Activated naive CD8-positive, alpha-beta T cell treated with anti-CD3 and anti-CD28 coated beads, Interleukin-2, amount 50 U/mL, for 24 hours (primary cell): ENCODE results near the gene PRPF31.

Source experiments
- ATAC-seq: fragments of 150-1000 bp; cut with Tn5 transposase; one replicate; pipeline ENCODE4 v1.10.0; 2021
- DNase-seq: peaks from one replicate; pipeline ENCODE4 v3.0.0; 2021
- H3K27ac Mint-ChIP-seq: one replicate; pipeline ENCODE4 v1.8.0; 2021; ENCODE audit warnings: mild to moderate bottlenecking, mixed read lengths
- H3K27me3 Mint-ChIP-seq: one replicate; pipeline ENCODE4 v1.8.0; 2021; ENCODE audit warnings: mixed read lengths
- H3K36me3 Mint-ChIP-seq: one replicate; pipeline ENCODE4 v1.8.0; 2021; ENCODE audit warnings: low read depth, mixed read lengths
- H3K4me1 Mint-ChIP-seq: one replicate; pipeline ENCODE4 v1.8.0; 2021; ENCODE audit warnings: mixed read lengths
- H3K4me3 Mint-ChIP-seq: one replicate; pipeline ENCODE4 v1.8.0; 2021; ENCODE audit warnings: mild to moderate bottlenecking, moderate library complexity, mixed read lengths
- H3K9me3 Mint-ChIP-seq: one replicate; pipeline ENCODE4 v1.8.0; 2021; ENCODE audit warnings: mixed read lengths

PRPF31 gene

GRCh38 chr19:54147676-54148075 lies 32.1 kb downstream of the PRPF31 start:
- Mint-ChIP-seq H3K9me3 (no peaks in the 10 kb centered on the region), H3K27me3 (no peaks in the 10 kb centered on the region), H3K36me3 (peaks cover 40% of the 10 kb centered on the region), H3K4me3 (no peak overlapping the region), H3K27ac (no peak overlapping the region), H3K4me1 (no peaks in the 10 kb centered on the region)
- ATAC-seq, result no peak
- no peak for DNase-seq

- no peaks in the 10 kb centered on the region for H3K4me1 Mint-ChIP-seq
- peaks cover 40% of the 10 kb centered on the region for H3K36me3 Mint-ChIP-seq
- H3K27ac Mint-ChIP-seq, result no peak overlapping the region
- H3K9me3 Mint-ChIP-seq, result no peaks in the 10 kb centered on the region
- no peaks in the 10 kb centered on the region for H3K27me3 Mint-ChIP-seq
- no peak for DNase-seq
- no peak overlapping the region for H3K4me3 Mint-ChIP-seq
- ATAC-seq, result no peak
Observed at GRCh38 chr19:54148158-54148557, 32.6 kb downstream of the PRPF31 start.

GRCh38 chr19:54149021-54149812 lies 33.7 kb downstream of the PRPF31 start:
- H3K4me1 Mint-ChIP-seq, result peaks cover 10% of the 10 kb centered on the region
- DNase-seq (no peak), ATAC-seq (no peak)
- H3K4me3 Mint-ChIP-seq, result no peak overlapping the region
- peaks cover 38% of the 10 kb centered on the region for H3K36me3 Mint-ChIP-seq
- H3K27me3 Mint-ChIP-seq, result no peaks in the 10 kb centered on the region
- H3K27ac Mint-ChIP-seq, result no peak overlapping the region
- H3K9me3 Mint-ChIP-seq, result no peaks in the 10 kb centered on the region

GRCh38 chr19:54151362-54152035 lies 35.9 kb downstream of the PRPF31 start:
- peaks cover 20% of the 10 kb centered on the region for H3K4me1 Mint-ChIP-seq
- H3K27ac Mint-ChIP-seq, result no peak overlapping the region
- H3K27me3 Mint-ChIP-seq, result no peaks in the 10 kb centered on the region
- ATAC-seq (no peak), DNase-seq (no peak)
- peaks cover 34% of the 10 kb centered on the region for H3K36me3 Mint-ChIP-seq
- no peak overlapping the region for H3K4me3 Mint-ChIP-seq
- H3K9me3 Mint-ChIP-seq, result no peaks in the 10 kb centered on the region

- Mint-ChIP-seq H3K9me3 (no peaks in the 10 kb centered on the region), H3K27ac (no peak overlapping the region), H3K4me3 (no peak overlapping the region), H3K27me3 (no peaks in the 10 kb centered on the region), H3K4me1 (peaks cover 20% of the 10 kb centered on the region), H3K36me3 (peaks cover 33% of the 10 kb centered on the region)
- DNase-seq, result no peak
- ATAC-seq, result no peak
Observed at GRCh38 chr19:54152267-54152666, 36.7 kb downstream of the PRPF31 start.

GRCh38 chr19:54152878-54153524 lies 37.4 kb downstream of the PRPF31 start:
- H3K36me3 Mint-ChIP-seq, result peaks cover 30% of the 10 kb centered on the region
- ATAC-seq (no peak), DNase-seq (no peak)
- H3K4me3 Mint-ChIP-seq, result no peak overlapping the region
- no peaks in the 10 kb centered on the region for H3K9me3 Mint-ChIP-seq
- H3K4me1 Mint-ChIP-seq, result peaks cover 21% of the 10 kb centered on the region
- H3K27me3 Mint-ChIP-seq, result no peaks in the 10 kb centered on the region
- H3K27ac Mint-ChIP-seq, result no peak overlapping the region

- no peak for DNase-seq
- peaks cover 29% of the 10 kb centered on the region for H3K4me1 Mint-ChIP-seq
- H3K9me3 Mint-ChIP-seq, result no peaks in the 10 kb centered on the region
- H3K36me3 Mint-ChIP-seq, result peaks cover 31% of the 10 kb centered on the region
- H3K27ac Mint-ChIP-seq, result peak overlapping the region; percentile 78
- H3K4me3 Mint-ChIP-seq, result no peak overlapping the region
- no peak for ATAC-seq
- no peaks in the 10 kb centered on the region for H3K27me3 Mint-ChIP-seq
Observed at GRCh38 chr19:54153731-54154326, 38.3 kb downstream of the PRPF31 start.

- ATAC-seq, result no peak
- Mint-ChIP-seq H3K27me3 (no peaks in the 10 kb centered on the region), H3K27ac (peak overlapping the region; percentile 78), H3K9me3 (no peaks in the 10 kb centered on the region), H3K36me3 (peaks cover 30% of the 10 kb centered on the region), H3K4me1 (peaks cover 37% of the 10 kb centered on the region), H3K4me3 (no peak overlapping the region)
- DNase-seq, result no peak
Observed at GRCh38 chr19:54154603-54155345, 39.2 kb downstream of the PRPF31 start.

- Mint-ChIP-seq H3K9me3 (no peaks in the 10 kb centered on the region), H3K36me3 (peaks cover 26% of the 10 kb centered on the region), H3K4me1 (peaks cover 44% of the 10 kb centered on the region), H3K27ac (no peak overlapping the region), H3K27me3 (no peaks in the 10 kb centered on the region), H3K4me3 (no peak overlapping the region)
- ATAC-seq (no peak), DNase-seq (no peak)
Observed at GRCh38 chr19:54155694-54156093, 40.1 kb downstream of the PRPF31 start.

GRCh38 chr19:54156490-54156889 lies 40.9 kb downstream of the PRPF31 start:
- H3K4me3 Mint-ChIP-seq, result no peak overlapping the region
- no peak overlapping the region for H3K27ac Mint-ChIP-seq
- H3K27me3 Mint-ChIP-seq, result no peaks in the 10 kb centered on the region
- no peak for ATAC-seq
- H3K36me3 Mint-ChIP-seq, result peaks cover 26% of the 10 kb centered on the region
- no peak for DNase-seq
- H3K9me3 Mint-ChIP-seq, result no peaks in the 10 kb centered on the region
- H3K4me1 Mint-ChIP-seq, result peaks cover 48% of the 10 kb centered on the region

GRCh38 chr19:54156953-54157352 lies 41.4 kb downstream of the PRPF31 start:
- ATAC-seq (no peak), DNase-seq (no peak)
- peak overlapping the region; percentile 16 for H3K27ac Mint-ChIP-seq
- no peak overlapping the region for H3K4me3 Mint-ChIP-seq
- no peaks in the 10 kb centered on the region for H3K27me3 Mint-ChIP-seq
- H3K36me3 Mint-ChIP-seq, result peaks cover 26% of the 10 kb centered on the region
- H3K4me1 Mint-ChIP-seq, result peaks cover 51% of the 10 kb centered on the region
- H3K9me3 Mint-ChIP-seq, result no peaks in the 10 kb centered on the region

GRCh38 chr19:54158812-54159351 lies 43.3 kb downstream of the PRPF31 start:
- DNase-seq (peak; percentile 38), ATAC-seq (no peak)
- peaks cover 23% of the 10 kb centered on the region for H3K36me3 Mint-ChIP-seq
- H3K27me3 Mint-ChIP-seq, result peaks cover 5% of the 10 kb centered on the region
- H3K4me3 Mint-ChIP-seq, result peak overlapping the region; percentile 87
- no peaks in the 10 kb centered on the region for H3K9me3 Mint-ChIP-seq
- peaks cover 56% of the 10 kb centered on the region for H3K4me1 Mint-ChIP-seq
- H3K27ac Mint-ChIP-seq, result peak overlapping the region; percentile 90

GRCh38 chr19:54159352-54160181 lies 44.0 kb downstream of the PRPF31 start, which contains the start of gene LENG1:
TSS of gene LENG1 (minus strand) at chr19:54159721. CDS start at chr19:54159695, 26 bp downstream.
- Mint-ChIP-seq H3K27me3 (peaks cover 10% of the 10 kb centered on the region), H3K9me3 (no peaks in the 10 kb centered on the region), H3K4me3 (peak within 1 kb of the TSS; percentile 87), H3K36me3 (peaks cover 16% of the 10 kb centered on the region), H3K4me1 (peaks cover 55% of the 10 kb centered on the region), H3K27ac (peak within 1 kb of the TSS; percentile 90)
- DNase-seq, result peak; percentile 96
- ATAC-seq, result peak; percentile 96
